Breast epithelium (tissue), 4 donors: ENCODE results near the gene ABHD6. TPM values are rescaled to one million over a fixed set of nuclear protein-coding genes. Genes with fewer than 3 reads are reported as not detected.

ENCODE experiments used
- DNase-seq, 2 donors: peaks; one replicate each; pipeline ENCODE4 v3.0.0-alpha.2; 2019; ENCODE audit warnings: low spot score in 2 of 2
- H3K27ac ChIP-seq, 2 donors: fragments of 200-600 bp; sonication (generic) in 1 of 2; one replicate each; pipeline ENCODE4 v1.5.1; 2016 to 2019; ENCODE audit warnings: mild to moderate bottlenecking in 1 of 2
- H3K27me3 ChIP-seq, 2 donors: fragments of 200-600 bp; sonication (generic) in 1 of 2; one replicate each; pipeline versions ENCODE4 v1.5.1 to v1.6.0; 2017 to 2019; ENCODE audit warnings: control low read depth in 1 of 2, mild to moderate bottlenecking in 1 of 2
- H3K36me3 ChIP-seq: fragments of 200-600 bp; one replicate; pipeline ENCODE4 v1.5.1; 2019
- H3K4me1 ChIP-seq, 2 donors: fragments of 200-600 bp; sonication (generic); one replicate each; pipeline ENCODE4 v1.5.1; 2016 to 2019; ENCODE audit warnings: control low read depth in 1 of 2
- H3K4me3 ChIP-seq, 3 donors: fragments of 200-600 bp; sonication (generic); 1 replicate in 2 of 3; 2 replicates in 1 of 3; pipeline ENCODE4 v1.5.1; 2016 to 2019; ENCODE audit warnings: mild to moderate bottlenecking in 3 of 3, moderate library complexity in 2 of 3
- H3K9me3 ChIP-seq, 2 donors: fragments of 200-600 bp; sonication (generic) in 1 of 2; one replicate each; pipeline ENCODE4 v1.5.1; 2016 to 2019; ENCODE audit warnings: control low read depth in 1 of 2
- CTCF ChIP-seq, 3 donors: fragments of 450-650 bp; IDR thresholded peaks; one replicate each; pipeline ENCODE4 v1.5.1; 2016 to 2017; ENCODE audit warnings: antibody characterized with exemption in 3 of 3, mild to moderate bottlenecking in 3 of 3, moderate library complexity in 3 of 3
- POLR2A ChIP-seq: fragments of 450-650 bp; IDR thresholded peaks from one replicate; pipeline ENCODE4 v1.6.1; 2016; ENCODE audit warnings: antibody characterized with exemption, mild to moderate bottlenecking, moderate library complexity
- POLR2AphosphoS5 ChIP-seq, 3 donors: sonication (generic); formaldehyde crosslinking; IDR thresholded peaks; one replicate each; pipeline ENCODE4 v1.6.1; 2017; ENCODE audit warnings: antibody characterized with exemption in 3 of 3
- intact Hi-C: fragments of 100-400 bp; cut with DNase I; formaldehyde crosslinking; loops from one replicate; pipeline ENCODE4 v1.15.1; 2023; ENCODE audit warnings: low total_unique reads
- total RNA-seq, 3 donors: library from RNA; depleted of rRNA; stranded (reverse); fragments of >200 nt; gene quantifications; one replicate each; pipeline ENCODE4 v1.1.0, GENCODE V29; 2016

The ABHD6 gene
- total RNA-seq, 3 donors from 2014 or later: 10.2 to 22.2 (median 13.4) TPM

DNA sequence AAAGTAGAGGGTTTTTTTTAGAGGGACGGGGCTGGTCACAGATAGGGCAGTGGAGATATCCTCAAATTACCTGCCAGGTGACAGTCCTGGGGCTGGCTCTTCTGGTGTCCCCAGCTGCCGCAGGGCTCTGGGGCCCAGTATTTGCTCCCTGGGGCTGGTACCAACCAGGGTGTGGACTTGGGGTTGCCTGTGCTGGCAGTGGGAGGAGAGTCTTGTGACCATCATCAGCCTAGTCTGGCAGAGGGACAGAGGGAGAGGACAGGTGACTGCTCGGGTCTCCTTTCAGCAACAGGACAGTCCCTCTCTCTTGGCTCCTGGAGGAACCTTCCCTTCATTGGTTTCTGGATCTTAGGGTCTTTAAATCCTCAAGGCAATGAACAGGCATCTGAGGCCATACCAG is 60.6 kb downstream of the ABHD6 start:
- H3K36me3 ChIP-seq: no peaks in the 10 kb centered on the region
- intact Hi-C loops: loop anchor here (10.0 kb wide), 1 partner anchor 113 kb away; no protein-coding TSS in a partner anchor
- TF ChIP-seq POLR2A (no peak), POLR2AphosphoS5 (IDR thresholded peaks at IDR 0.05) (no peak), CTCF (IDR thresholded peaks at IDR 0.05) (no peak)
- H3K27ac ChIP-seq: no peak overlapping the region
- H3K27me3 ChIP-seq: peaks cover 0 to 3% of the 10 kb centered on the region in 2 donors
- H3K4me3 ChIP-seq: no peak overlapping the region
- DNase-seq: no peak
- H3K9me3 ChIP-seq: no peaks in the 10 kb centered on the region
- no peaks in the 10 kb centered on the region for H3K4me1 ChIP-seq

DNA sequence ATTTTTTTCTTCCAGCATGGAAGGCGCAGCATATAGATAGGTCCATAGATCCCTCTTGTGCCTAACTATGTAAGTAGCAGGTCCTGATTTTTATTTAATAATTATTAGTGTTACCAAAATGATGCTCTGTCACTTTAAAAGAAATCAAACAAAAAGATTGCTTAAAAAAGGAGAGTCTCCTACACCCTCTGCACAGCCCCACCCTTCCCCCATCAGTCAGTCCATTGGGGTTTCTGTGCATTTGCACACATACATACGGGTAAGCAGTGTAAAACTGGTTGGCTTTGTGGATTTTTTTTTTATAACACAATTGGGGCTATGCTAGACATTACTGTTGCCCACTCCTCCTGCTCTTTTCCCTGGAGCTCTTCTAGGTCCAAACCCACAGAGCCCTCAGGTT is 61.5 kb downstream of the ABHD6 start:
- no peak overlapping the region for H3K27ac ChIP-seq
- no peaks in the 10 kb centered on the region for H3K9me3 ChIP-seq
- H3K4me3 ChIP-seq: no peak overlapping the region
- intact Hi-C loops: loop anchor here (10.0 kb wide), 1 partner anchor 114 kb away; no protein-coding TSS in a partner anchor
- H3K4me1 ChIP-seq: no peaks in the 10 kb centered on the region
- no peak for TF ChIP-seq POLR2A
- TF ChIP-seq CTCF (IDR thresholded peaks at IDR 0.05): no peak
- TF ChIP-seq POLR2AphosphoS5 (IDR thresholded peaks at IDR 0.05): no peak
- H3K27me3 ChIP-seq: peaks cover 0 to 3% of the 10 kb centered on the region in 2 donors
- no peaks in the 10 kb centered on the region for H3K36me3 ChIP-seq
- no peak for DNase-seq

- Histone ChIP-seq H3K9me3 (no peaks in the 10 kb centered on the region), H3K27me3 (peaks cover 0 to 3% of the 10 kb centered on the region in 2 donors), H3K27ac (no peak overlapping the region), H3K4me1 (no peaks in the 10 kb centered on the region), H3K4me3 (no peak overlapping the region), H3K36me3 (no peaks in the 10 kb centered on the region)
- intact Hi-C loops: loop anchor here (10.0 kb wide), 1 partner anchor 115 kb away; no protein-coding TSS in a partner anchor
- DNase-seq: no peak
- no peak for TF ChIP-seq POLR2A
- TF ChIP-seq POLR2AphosphoS5 (IDR thresholded peaks at IDR 0.05): no peak
- TF ChIP-seq CTCF (IDR thresholded peaks at IDR 0.05): peak in 2 of 3 donors; percentile 50 to 65
Measured at GRCh38 chr3:58299839-58300516, 62.4 kb downstream of the ABHD6 start.

GRCh38 chr3:58305882-58306711 is 68.5 kb downstream of the ABHD6 start, which contains the start of the genes HTD2 and RPP14:
Gene HTD2, plus strand, starts transcription at chr3:58306520. Its CDS starts 11,094 bp downstream, at chr3:58317614.
Gene RPP14, plus strand, starts transcription at chr3:58306245. Its CDS starts 4,085 bp downstream, at chr3:58310330.
- Histone ChIP-seq H3K4me1 (peaks cover 7 to 19% of the 10 kb centered on the region in 2 donors), H3K27ac (peak within 1 kb of the TSS; percentile 99), H3K4me3 (peak within 1 kb of the TSS; percentile 79 to 85 (median 83)), H3K36me3 (no peaks in the 10 kb centered on the region), H3K9me3 (no peaks in the 10 kb centered on the region), H3K27me3 (no peaks in the 10 kb centered on the region)
- intact Hi-C loops: no loop called here
- TF ChIP-seq CTCF (IDR thresholded peaks at IDR 0.05) (peak; percentile 92 to 97 (median 96)), POLR2A (peak; percentile 41), POLR2AphosphoS5 (IDR thresholded peaks at IDR 0.05) (peak; percentile 77 to 94 (median 91))
- peak; percentile 97 to 99 for DNase-seq
